ENCODE results near the gene MPPE1. TPM values are rescaled to one million over a fixed set of nuclear protein-coding genes. Genes with fewer than 3 reads are reported as not detected.

The MPPE1 gene
- total RNA-seq, 4 donors from 2014 or later = 10.9 to 30.2 (median 24.4) TPM

GRCh38 chr18:11839556-11839955 lies 68.6 kb downstream of the MPPE1 start:
- intact Hi-C loops (cut with DNase I) = no loop called here
- Histone ChIP-seq H3K4me1 (no peaks in the 10 kb centered on the region), H3K27ac (replicated peaks in 1 of 4) (no peak overlapping the region), H3K9me3 (no peaks in the 10 kb centered on the region), H3K4me3 (no peak overlapping the region), H3K36me3 (no peaks in the 10 kb centered on the region), H3K27me3 (no peaks in the 10 kb centered on the region)
- no peak for DNase-seq (ENCODE audit: extremely low spot score)
- WGBS = 80% methylated on average over 6 of the region's 6 CpGs
- TF ChIP-seq EP300 (IDR thresholded peaks at IDR 0.05) (no peak), CTCF (IDR thresholded peaks at IDR 0.05) (no peak), POLR2AphosphoS5 (IDR thresholded peaks at IDR 0.05) (no peak), POLR2A (IDR thresholded peaks at IDR 0.05; ENCODE audit: low read depth) (no peak)

- H3K4me1 ChIP-seq = no peaks in the 10 kb centered on the region
- H3K4me3 ChIP-seq = no peak overlapping the region
- DNase-seq (ENCODE audit: extremely low spot score) = peak; percentile 53
- H3K27ac ChIP-seq (replicated peaks in 1 of 4) = no peak overlapping the region
- no peaks in the 10 kb centered on the region for H3K27me3 ChIP-seq
- H3K9me3 ChIP-seq = no peaks in the 10 kb centered on the region
- no peak for TF ChIP-seq EP300 (IDR thresholded peaks at IDR 0.05)
- no peak for TF ChIP-seq CTCF (IDR thresholded peaks at IDR 0.05)
- intact Hi-C loops (cut with DNase I) = no loop called here
- 76% methylated on average over 5 of the region's 5 CpGs for WGBS
- no peaks in the 10 kb centered on the region for H3K36me3 ChIP-seq
These were observed 73.3 kb downstream of the MPPE1 start for GRCh38 chr18:11834772-11835171.

Other genes with a start within 250 kb of the MPPE1 start
- gene GNAL, start 219.1 kb downstream of the MPPE1 start, total RNA-seq = 10 to 100 TPM; 13.3 to 22.0 (median 19.9) TPM
- 10 to 100 TPM; 42.0 to 58.6 (median 49.7) TPM for gene CHMP1B, start 56.9 kb downstream of the MPPE1 start, total RNA-seq
- 100 to 1,000 TPM in 3 of 4 donors, 10 to 100 TPM in 1; 90.1 to 317 (median 165) TPM for gene IMPA2, start 73.2 kb upstream of the MPPE1 start, total RNA-seq
- under 1 TPM in 1 of 4 donors, not detected in 3; 0.06 TPM for gene ANKRD62, start 185.5 kb upstream of the MPPE1 start, total RNA-seq

Data from esophagus muscularis mucosa (tissue), 4 donors.